GM19023 (cell line): ENCODE results near the gene MAGEB3.

ENCODE experiments used
- ATAC-seq: cut with Tn5 transposase; IDR thresholded peaks from one replicate; pipeline ENCODE4 v1.9.1; 2021; ENCODE audit warnings: mild to moderate bottlenecking, moderate library complexity; ENCODE audit not compliant: unreplicated experiment

The MAGEB3 gene

GRCh38 chrX:30278365-30278764 is 47.9 kb downstream of the MAGEB3 start:
- ATAC-seq, result no peak

- ATAC-seq, result no peak
Measured at GRCh38 chrX:30280428-30280827, 50.0 kb downstream of the MAGEB3 start.

- no peak for ATAC-seq
Measured at GRCh38 chrX:30282527-30282926, 52.1 kb downstream of the MAGEB3 start.

- ATAC-seq, result no peak
Measured at GRCh38 chrX:30283456-30284200, 53.2 kb downstream of the MAGEB3 start.
